Mesodermal cell (in vitro differentiated cells): ENCODE measurements around the gene LYPD3.

Experiments used
- H3K27ac ChIP-seq: 2 replicates; pipeline ENCODE4 v1.7.0; 2013; ENCODE audit warnings: mild to moderate bottlenecking, low read depth, low read length, moderate library complexity; ENCODE audit not compliant: severe bottlenecking
- H3K36me3 ChIP-seq: 2 replicates; pipeline ENCODE4 v1.7.1; 2013; ENCODE audit warnings: mild to moderate bottlenecking, low read length, moderate library complexity; ENCODE audit not compliant: control insufficient read depth, insufficient read depth
- H3K4me1 ChIP-seq: one replicate; pipeline ENCODE4 v1.7.1; 2013; ENCODE audit warnings: mild to moderate bottlenecking, low read length; ENCODE audit not compliant: insufficient read depth, control insufficient read depth, poor library complexity, severe bottlenecking
- H3K4me3 ChIP-seq: 2 replicates; pipeline ENCODE4 v1.7.0; 2013; ENCODE audit warnings: low read length, control low read depth, mild to moderate bottlenecking; ENCODE audit not compliant: insufficient read depth, poor library complexity, severe bottlenecking; ENCODE audit errors: extremely low read depth
- H3K9me3 ChIP-seq: 2 replicates; pipeline ENCODE4 v1.7.1; 2013; ENCODE audit warnings: mild to moderate bottlenecking, low read length, moderate library complexity; ENCODE audit not compliant: control insufficient read depth
- whole genome bisulfite sequencing, 2 experiments: methylation state at CpG; one replicate each; pipeline ENCODE4 v1.1.5; 2013; ENCODE audit warnings: missing lambda C conversion rate in 2 of 2; ENCODE audit not compliant: insufficient coverage in 2 of 2; 5-methylcytosine and 5-hydroxymethylcytosine counted together

LYPD3 gene

GRCh38 chr19:43462785-43463380 lies 2.5 kb downstream of the LYPD3 start:
- WGBS, 2 experiments, result 11 to 12% methylated on average over 21 to 26 of the region's 33 CpGs
- peak overlapping the region; percentile 56 for H3K4me3 ChIP-seq
- H3K9me3 ChIP-seq, result no peaks in the 10 kb centered on the region
- no peak overlapping the region for H3K27ac ChIP-seq
- peaks cover 4% of the 10 kb centered on the region for H3K4me1 ChIP-seq
- no peaks in the 10 kb centered on the region for H3K36me3 ChIP-seq

- WGBS, 2 experiments, result 83 to 94% methylated on average over 3 to 5 of the region's 7 CpGs
- Histone ChIP-seq H3K4me3 (peak overlapping the region; percentile 56), H3K27ac (no peak overlapping the region), H3K4me1 (peaks cover 4% of the 10 kb centered on the region), H3K36me3 (no peaks in the 10 kb centered on the region), H3K9me3 (no peaks in the 10 kb centered on the region)
Observed at GRCh38 chr19:43462383-43462782, 3.0 kb downstream of the LYPD3 start.

- peaks cover 4% of the 10 kb centered on the region for H3K4me1 ChIP-seq
- H3K27ac ChIP-seq, result no peak overlapping the region
- no peak overlapping the region for H3K4me3 ChIP-seq
- 92 to 95% methylated on average over 8 to 10 of the region's 12 CpGs for WGBS, 2 experiments
- no peaks in the 10 kb centered on the region for H3K36me3 ChIP-seq
- no peaks in the 10 kb centered on the region for H3K9me3 ChIP-seq
Observed at GRCh38 chr19:43461303-43461702, 4.1 kb downstream of the LYPD3 start.

- 81 to 86% methylated on average over 6 to 12 of the region's 16 CpGs for WGBS, 2 experiments
Observed at GRCh38 chr19:43460362-43461016, 4.9 kb downstream of the LYPD3 start.

GRCh38 chr19:43457809-43458208 lies 7.6 kb downstream of the LYPD3 start:
- WGBS, 2 experiments, result 67 to 81% methylated on average over 1 to 4 of the region's 4 CpGs
- Histone ChIP-seq H3K9me3 (peaks cover under 1% of the 10 kb centered on the region), H3K4me1 (no peaks in the 10 kb centered on the region), H3K27ac (no peak overlapping the region), H3K4me3 (no peak overlapping the region), H3K36me3 (no peaks in the 10 kb centered on the region)

More at GRCh38 chr19:43460362-43461016, 4.9 kb downstream of the LYPD3 start:
- Histone ChIP-seq H3K4me3 (no peak overlapping the region), H3K9me3 (no peaks in the 10 kb centered on the region), H3K36me3 (no peaks in the 10 kb centered on the region), H3K27ac (no peak overlapping the region), H3K4me1 (peaks cover 4% of the 10 kb centered on the region)

GRCh38 chr19:43455321-43456113 lies 9.9 kb downstream of the LYPD3 start:
- WGBS, 2 experiments, result 78 to 82% methylated on average over 5 to 6 of the region's 10 CpGs
- H3K36me3 ChIP-seq, result no peaks in the 10 kb centered on the region

GRCh38 chr19:43454031-43454430 lies 11.4 kb downstream of the LYPD3 start:
- H3K9me3 ChIP-seq, result peaks cover 4% of the 10 kb centered on the region
- 81% methylated on average over 2 of the region's 2 CpGs; no CpG with 5 or more reads in 1 of the 2 experiments for WGBS, 2 experiments
- H3K27ac ChIP-seq, result no peak overlapping the region
- no peaks in the 10 kb centered on the region for H3K36me3 ChIP-seq
- no peaks in the 10 kb centered on the region for H3K4me1 ChIP-seq
- H3K4me3 ChIP-seq, result no peak overlapping the region

More at GRCh38 chr19:43455321-43456113, 9.9 kb downstream of the LYPD3 start:
- no peak overlapping the region for H3K27ac ChIP-seq
- no peaks in the 10 kb centered on the region for H3K4me1 ChIP-seq
- H3K9me3 ChIP-seq, result peaks cover 4% of the 10 kb centered on the region
- H3K4me3 ChIP-seq, result no peak overlapping the region

- Histone ChIP-seq H3K36me3 (no peaks in the 10 kb centered on the region), H3K4me3 (no peak overlapping the region), H3K27ac (no peak overlapping the region), H3K4me1 (no peaks in the 10 kb centered on the region), H3K9me3 (peaks cover 4% of the 10 kb centered on the region)
- WGBS, 2 experiments, result 62 to 84% methylated on average over 2 to 3 of the region's 3 CpGs
Observed at GRCh38 chr19:43452582-43452981, 12.8 kb downstream of the LYPD3 start.

- Histone ChIP-seq H3K36me3 (no peaks in the 10 kb centered on the region), H3K4me1 (no peaks in the 10 kb centered on the region), H3K4me3 (no peak overlapping the region), H3K27ac (no peak overlapping the region), H3K9me3 (peaks cover 4% of the 10 kb centered on the region)
- WGBS, 2 experiments, result 86% methylated on average over 1 of the region's 2 CpGs
Observed at GRCh38 chr19:43450545-43450997, 14.8 kb downstream of the LYPD3 start.

- H3K27ac ChIP-seq, result no peak overlapping the region
- WGBS, 2 experiments, result 91 to 96% methylated on average over 6 to 8 of the region's 9 CpGs
- no peak overlapping the region for H3K4me3 ChIP-seq
- no peaks in the 10 kb centered on the region for H3K36me3 ChIP-seq
- no peaks in the 10 kb centered on the region for H3K4me1 ChIP-seq
- peaks cover 2% of the 10 kb centered on the region for H3K9me3 ChIP-seq
Observed at GRCh38 chr19:43447655-43448054, 17.8 kb downstream of the LYPD3 start.
